ENCODE data around the gene RNF166. TPM values are rescaled to one million over a fixed set of nuclear protein-coding genes. Genes with fewer than 3 reads are reported as not detected.

Gene RNF166
- total and polyA plus RNA-seq, 4 donors, result 6.5 to 9.1 (median 7.6) TPM

GRCh38 chr16:88697831-88698615, 8.2 kb downstream of the RNF166 start:
- no peaks in the 10 kb centered on the region for H3K27me3 ChIP-seq (ENCODE audit: control insufficient read depth in 4 of 4, insufficient read depth in 4 of 4, low read length in 3 of 4)
- whole genome bisulfite sequencing, result 87% methylated on average over 37 of the region's 37 CpGs
- TF ChIP-seq ZBTB33 (IDR thresholded peaks at IDR 0.05) (no peak), HNF4A (conservative IDR thresholded peaks at IDR 0.05) (no peak), EGR1 (IDR thresholded peaks at IDR 0.05; ENCODE audit: low read depth in 2 of 2) (no peak), RAD21 (IDR thresholded peaks at IDR 0.05) (peak in 1 of 2 donors; percentile 56), RXRA (IDR thresholded peaks at IDR 0.05) (no peak), ATF3 (IDR thresholded peaks at IDR 0.05) (no peak), NR2F2 (IDR thresholded peaks at IDR 0.05) (no peak)
- TF ChIP-seq, protein P1, sequence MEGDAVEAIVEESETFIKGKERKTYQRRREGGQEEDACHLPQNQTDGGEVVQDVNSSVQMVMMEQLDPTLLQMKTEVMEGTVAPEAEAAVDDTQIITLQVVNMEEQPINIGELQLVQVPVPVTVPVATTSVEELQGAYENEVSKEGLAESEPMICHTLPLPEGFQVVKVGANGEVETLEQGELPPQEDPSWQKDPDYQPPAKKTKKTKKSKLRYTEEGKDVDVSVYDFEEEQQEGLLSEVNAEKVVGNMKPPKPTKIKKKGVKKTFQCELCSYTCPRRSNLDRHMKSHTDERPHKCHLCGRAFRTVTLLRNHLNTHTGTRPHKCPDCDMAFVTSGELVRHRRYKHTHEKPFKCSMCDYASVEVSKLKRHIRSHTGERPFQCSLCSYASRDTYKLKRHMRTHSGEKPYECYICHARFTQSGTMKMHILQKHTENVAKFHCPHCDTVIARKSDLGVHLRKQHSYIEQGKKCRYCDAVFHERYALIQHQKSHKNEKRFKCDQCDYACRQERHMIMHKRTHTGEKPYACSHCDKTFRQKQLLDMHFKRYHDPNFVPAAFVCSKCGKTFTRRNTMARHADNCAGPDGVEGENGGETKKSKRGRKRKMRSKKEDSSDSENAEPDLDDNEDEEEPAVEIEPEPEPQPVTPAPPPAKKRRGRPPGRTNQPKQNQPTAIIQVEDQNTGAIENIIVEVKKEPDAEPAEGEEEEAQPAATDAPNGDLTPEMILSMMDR (IDR thresholded peaks at IDR 0.05; ENCODE audit: low read depth, low read length, missing input control), result peak; percentile 31
- DNase-seq (ENCODE audit: low spot score), result no peak
- H3K36me3 ChIP-seq (ENCODE audit: control insufficient read depth in 4 of 4, insufficient read depth in 3 of 4, low read depth in 1 of 4, low read length in 3 of 4), result peaks cover 2 to 15% (median 6%) of the 10 kb centered on the region in 4 donors
- no peak overlapping the region for H3K9ac ChIP-seq (ENCODE audit: low read depth in 1 of 2, low read length in 2 of 2)
- no peaks in the 10 kb centered on the region for H3K9me3 ChIP-seq (ENCODE audit: control insufficient read depth in 4 of 4, low read length in 3 of 4)
- H3K4me1 ChIP-seq (ENCODE audit: control insufficient read depth in 4 of 4, insufficient read depth in 4 of 4, low read length in 3 of 4), result peaks cover 0 to 11% (median 2%) of the 10 kb centered on the region in 4 donors
- H3K27ac ChIP-seq (ENCODE audit: low read depth in 1 of 2, low read length in 2 of 2), result no peak overlapping the region
- H3K4me3 ChIP-seq (ENCODE audit: low read depth in 1 of 3, low read length in 3 of 3), result no peak overlapping the region

DNA sequence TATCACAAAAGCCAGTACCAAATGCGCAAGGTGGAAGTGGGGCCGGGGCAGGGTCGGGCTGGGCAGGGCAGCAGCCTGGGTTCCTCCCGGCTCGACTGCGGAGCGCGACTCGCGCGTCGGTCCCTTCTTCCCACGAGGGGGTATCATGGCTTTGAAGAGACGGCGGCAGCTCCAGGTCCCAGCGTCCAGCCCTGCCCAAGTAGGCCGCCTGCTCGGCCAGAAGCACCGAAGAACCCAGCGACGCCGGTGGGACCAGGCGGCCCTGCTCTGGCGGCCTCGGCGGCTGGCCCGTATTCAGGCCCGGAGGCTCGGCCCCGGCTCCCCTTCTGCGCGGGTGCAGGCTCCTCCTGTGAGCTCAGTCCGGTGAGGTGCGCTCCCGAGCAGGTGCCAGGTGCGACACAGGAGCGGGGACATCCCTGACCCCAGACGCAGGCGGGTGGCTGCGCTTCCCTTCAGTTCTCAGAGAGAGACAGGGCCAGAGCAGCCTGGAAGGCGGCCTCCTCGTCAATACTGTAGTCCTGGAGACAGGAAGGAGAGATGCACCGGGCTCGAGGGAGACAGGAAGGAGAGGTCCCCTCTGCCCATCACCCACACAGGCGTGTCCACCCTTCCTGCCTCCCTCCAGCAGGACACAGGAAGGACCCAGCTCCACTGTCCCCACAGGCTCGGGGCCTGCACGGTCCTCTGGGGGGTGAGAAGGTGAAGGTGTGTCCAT, 8.9 kb downstream of the RNF166 start:
- Histone ChIP-seq H3K9me3 (ENCODE audit: control insufficient read depth in 4 of 4, low read length in 3 of 4) (no peaks in the 10 kb centered on the region), H3K27me3 (ENCODE audit: control insufficient read depth in 4 of 4, insufficient read depth in 4 of 4, low read length in 3 of 4) (no peaks in the 10 kb centered on the region), H3K4me1 (ENCODE audit: control insufficient read depth in 4 of 4, insufficient read depth in 4 of 4, low read length in 3 of 4) (peaks cover 0 to 9% (median 1%) of the 10 kb centered on the region in 4 donors), H3K9ac (ENCODE audit: low read depth in 1 of 2, low read length in 2 of 2) (no peak overlapping the region), H3K27ac (ENCODE audit: low read depth in 1 of 2, low read length in 2 of 2) (no peak overlapping the region), H3K36me3 (ENCODE audit: control insufficient read depth in 4 of 4, insufficient read depth in 3 of 4, low read depth in 1 of 4, low read length in 3 of 4) (peaks cover 2 to 15% (median 6%) of the 10 kb centered on the region in 4 donors), H3K4me3 (ENCODE audit: low read depth in 1 of 3, low read length in 3 of 3) (no peak overlapping the region)
- WGBS, result 91% methylated on average over 47 of the region's 47 CpGs
- TF ChIP-seq ATF3 (IDR thresholded peaks at IDR 0.05) (no peak), RAD21 (IDR thresholded peaks at IDR 0.05) (no peak), MAX (IDR thresholded peaks at IDR 0.05) (no peak)
- DNase-seq (ENCODE audit: low spot score), result no peak

- Histone ChIP-seq H3K4me3 (ENCODE audit: low read depth in 1 of 3, low read length in 3 of 3) (no peak overlapping the region), H3K27ac (ENCODE audit: low read depth in 1 of 2, low read length in 2 of 2) (no peak overlapping the region), H3K27me3 (ENCODE audit: control insufficient read depth in 4 of 4, insufficient read depth in 4 of 4, low read length in 3 of 4) (no peaks in the 10 kb centered on the region), H3K9ac (ENCODE audit: low read depth in 1 of 2, low read length in 2 of 2) (no peak overlapping the region), H3K9me3 (ENCODE audit: control insufficient read depth in 4 of 4, low read length in 3 of 4) (no peaks in the 10 kb centered on the region), H3K4me1 (ENCODE audit: control insufficient read depth in 4 of 4, insufficient read depth in 4 of 4, low read length in 3 of 4) (peaks cover 0 to 4% (median 1%) of the 10 kb centered on the region in 4 donors), H3K36me3 (ENCODE audit: control insufficient read depth in 4 of 4, insufficient read depth in 3 of 4, low read depth in 1 of 4, low read length in 3 of 4) (peaks cover 2 to 15% (median 6%) of the 10 kb centered on the region in 4 donors)
- 88% methylated on average over 14 of the region's 14 CpGs for WGBS
- no peak for TF ChIP-seq NR2F2 (IDR thresholded peaks at IDR 0.05)
- TF ChIP-seq HNF4A (conservative IDR thresholded peaks at IDR 0.05), result no peak
- TF ChIP-seq, protein P1 (IDR thresholded peaks at IDR 0.05; ENCODE audit: low read depth, low read length, missing input control), result no peak
- no peak for TF ChIP-seq TAF1 (conservative IDR thresholded peaks at IDR 0.05)
- TF ChIP-seq GABPA (IDR thresholded peaks at IDR 0.05 in 1 of 2, conservative IDR thresholded peaks at IDR 0.05 in 1 of 2), result no peak
- no peak for TF ChIP-seq MAX (IDR thresholded peaks at IDR 0.05)
- TF ChIP-seq RAD21 (IDR thresholded peaks at IDR 0.05), result no peak
- TF ChIP-seq JUND (IDR thresholded peaks at IDR 0.05), result no peak
- no peak for TF ChIP-seq RXRA (IDR thresholded peaks at IDR 0.05)
- TF ChIP-seq YY1 (IDR thresholded peaks at IDR 0.05), result no peak
- DNase-seq (ENCODE audit: low spot score), result no peak
These were observed 9.8 kb downstream of the RNF166 start for GRCh38 chr16:88696441-88696840.
